Psoas muscle (tissue), 8 donors: Measurements from ENCODE around the gene RIMS1. TPM values are rescaled to one million over a fixed set of nuclear protein-coding genes. Genes with fewer than 3 reads are reported as not detected.
A peak's percentile ranks its signal among the peaks of the same experiment; 100 is the strongest.

Source experiments
- ATAC-seq, 4 donors: fragments of 200-7000 bp; cut with Tn5 transposase; one replicate each; pipeline ENCODE4 v1.9.1; 2020; ENCODE audit warnings: moderate library complexity in 3 of 4, mild to moderate bottlenecking in 2 of 4
- DNase-seq, 2 donors: peaks; one replicate each; pipeline ENCODE4 v3.0.0-alpha.2; 2020
- H3K27ac ChIP-seq: fragments of 200-600 bp; one replicate; pipeline ENCODE4 v1.8.0; 2022
- H3K27me3 ChIP-seq, 3 donors: fragments of 200-600 bp in 1 of 3; one replicate each; pipeline versions ENCODE4 v1.6.1 to v1.8.0; 2013 to 2022; ENCODE audit warnings: low read length in 2 of 3, mild to moderate bottlenecking in 2 of 3, moderate library complexity in 1 of 3; ENCODE audit not compliant: insufficient read depth in 3 of 3
- H3K36me3 ChIP-seq, 2 donors: fragments of 200-600 bp in 1 of 2; one replicate each; pipeline versions ENCODE4 v1.6.1 to v1.8.0; 2013 to 2022; ENCODE audit warnings: low read depth in 1 of 2, mild to moderate bottlenecking in 1 of 2, moderate library complexity in 1 of 2; ENCODE audit not compliant: insufficient read depth in 1 of 2
- H3K4me1 ChIP-seq: fragments of 200-600 bp; one replicate; pipeline ENCODE4 v1.8.0; 2022
- H3K4me3 ChIP-seq: fragments of 200-600 bp; one replicate; pipeline ENCODE4 v1.8.0; 2022; ENCODE audit warnings: mild to moderate bottlenecking
- H3K9me3 ChIP-seq: fragments of 200-600 bp; one replicate; pipeline ENCODE4 v1.8.0; 2022
- WGBS, 3 donors: extraction: QIAGEN DNeasy Blood & Tissue Kit; methylation state at CpG; one replicate each; pipeline versions ENCODE4 v1.1.6 to v1.1.7; 2013; 5-methylcytosine and 5-hydroxymethylcytosine counted together
- intact Hi-C, 2 donors: fragments of 100-400 bp; cut with DNase I; formaldehyde crosslinking; loops; one replicate each; pipeline versions ENCODE4 v1.11.0 to v1.14.2; 2022
- polyA plus RNA-seq, 3 donors: library from polyadenylated mRNA; stranded (reverse); fragments of 200-250 nt; gene quantifications; one replicate each; pipeline ENCODE4 v1.2.3, GENCODE V29; 2013
- total RNA-seq, 4 donors: library from RNA; stranded (reverse); fragmentation: NEBNext Ultra II Directional in 2 of 4; extraction: Animal tissue kit (Norgen Biotek cat#: 25700) in 2 of 4; gene quantifications; one replicate each; pipeline versions ENCODE4 v1.2.1 to v1.2.4, GENCODE V29; 2021 to 2023
- TF ChIP-seq, protein P1 (sequence below): fragments of 200-600 bp; IDR thresholded peaks from one replicate; pipeline ENCODE4 v1.8.0; 2022; ENCODE audit warnings: antibody characterized with exemption
- donor health status: healthy with polysubstance abuse.
- donor health status: DM: no; HTN: no; CAD: no; lungs with moderate emphysema.
- donor health status: Bipolar disorder and iron deficiency.
- donor health status: healthy.
- donor health status: DM: yes; HTN: yes; CAD: no.
- donor health status: DM: no; HTN: no; CAD: no.
- donor health status: DM: no; HTN: no; CAD: no.
- donor health status: DM: yes; HTN: yes; CAD: no.

Gene RIMS1
- total and polyA plus RNA-seq, 7 donors: 0.03 to 2.0 (median 0.22) TPM

- 68 to 71% (median 70%) methylated on average over 2 of the region's 2 CpGs for WGBS, 3 donors
- TF ChIP-seq, protein P1, sequence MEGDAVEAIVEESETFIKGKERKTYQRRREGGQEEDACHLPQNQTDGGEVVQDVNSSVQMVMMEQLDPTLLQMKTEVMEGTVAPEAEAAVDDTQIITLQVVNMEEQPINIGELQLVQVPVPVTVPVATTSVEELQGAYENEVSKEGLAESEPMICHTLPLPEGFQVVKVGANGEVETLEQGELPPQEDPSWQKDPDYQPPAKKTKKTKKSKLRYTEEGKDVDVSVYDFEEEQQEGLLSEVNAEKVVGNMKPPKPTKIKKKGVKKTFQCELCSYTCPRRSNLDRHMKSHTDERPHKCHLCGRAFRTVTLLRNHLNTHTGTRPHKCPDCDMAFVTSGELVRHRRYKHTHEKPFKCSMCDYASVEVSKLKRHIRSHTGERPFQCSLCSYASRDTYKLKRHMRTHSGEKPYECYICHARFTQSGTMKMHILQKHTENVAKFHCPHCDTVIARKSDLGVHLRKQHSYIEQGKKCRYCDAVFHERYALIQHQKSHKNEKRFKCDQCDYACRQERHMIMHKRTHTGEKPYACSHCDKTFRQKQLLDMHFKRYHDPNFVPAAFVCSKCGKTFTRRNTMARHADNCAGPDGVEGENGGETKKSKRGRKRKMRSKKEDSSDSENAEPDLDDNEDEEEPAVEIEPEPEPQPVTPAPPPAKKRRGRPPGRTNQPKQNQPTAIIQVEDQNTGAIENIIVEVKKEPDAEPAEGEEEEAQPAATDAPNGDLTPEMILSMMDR: no peak
- intact Hi-C loops: no loop called here
These were observed 520.2 kb downstream of the RIMS1 start for GRCh38 chr6:72406517-72406916.

GRCh38 chr6:72410769-72411168 is 524.4 kb downstream of the RIMS1 start:
- Histone ChIP-seq H3K27ac (no peak overlapping the region), H3K4me3 (no peak overlapping the region), H3K9me3 (no peaks in the 10 kb centered on the region), H3K36me3 (no peaks in the 10 kb centered on the region), H3K4me1 (no peaks in the 10 kb centered on the region), H3K27me3 (no peaks in the 10 kb centered on the region)
- 68 to 73% (median 73%) methylated on average over 6 of the region's 6 CpGs for WGBS, 3 donors
- intact Hi-C loops: loop anchor here (5.0 to 10.0 kb wide), 5 partner anchors 174 to 914 kb away; no protein-coding TSS in a partner anchor
- ATAC-seq: no peak
- TF ChIP-seq, protein P1: no peak
- DNase-seq: no peak

More at GRCh38 chr6:72406517-72406916, 520.2 kb downstream of the RIMS1 start:
- no peaks in the 10 kb centered on the region for H3K9me3 ChIP-seq
- ATAC-seq (no peak), DNase-seq (no peak)
- H3K4me3 ChIP-seq: no peak overlapping the region
- H3K36me3 ChIP-seq: no peaks in the 10 kb centered on the region
- H3K27me3 ChIP-seq: no peaks in the 10 kb centered on the region
- no peak overlapping the region for H3K27ac ChIP-seq
- no peaks in the 10 kb centered on the region for H3K4me1 ChIP-seq

GRCh38 chr6:72411872-72412708 is 525.7 kb downstream of the RIMS1 start:
- intact Hi-C loops: loop anchor here (2.0 to 10.0 kb wide), 6 partner anchors 173 to 913 kb away; no protein-coding TSS in a partner anchor
- TF ChIP-seq, protein P1: peak; percentile 100
- Histone ChIP-seq H3K27ac (no peak overlapping the region), H3K9me3 (no peaks in the 10 kb centered on the region), H3K27me3 (no peaks in the 10 kb centered on the region), H3K4me1 (no peaks in the 10 kb centered on the region), H3K4me3 (no peak overlapping the region), H3K36me3 (no peaks in the 10 kb centered on the region)
- ATAC-seq: peak; percentile 90 to 98 (median 94)
- peak; percentile 44 to 79 for DNase-seq
- 6 to 8% (median 7%) methylated on average over 7 of the region's 7 CpGs for WGBS, 3 donors

- intact Hi-C loops: loop anchor here (2.0 to 10.0 kb wide), 6 partner anchors 172 to 912 kb away; no protein-coding TSS in a partner anchor
These were observed 526.3 kb downstream of the RIMS1 start for GRCh38 chr6:72412709-72413044.

More at GRCh38 chr6:72412709-72413044, 526.3 kb downstream of the RIMS1 start:
- DNase-seq: no peak
- no peaks in the 10 kb centered on the region for H3K36me3 ChIP-seq
- H3K9me3 ChIP-seq: no peaks in the 10 kb centered on the region
- TF ChIP-seq, protein P1: no peak
- no peak for ATAC-seq
- WGBS, 3 donors: 71 to 80% (median 73%) methylated on average over 7 of the region's 7 CpGs
- no peak overlapping the region for H3K4me3 ChIP-seq
- no peak overlapping the region for H3K27ac ChIP-seq
- no peaks in the 10 kb centered on the region for H3K27me3 ChIP-seq
- H3K4me1 ChIP-seq: no peaks in the 10 kb centered on the region
